BLaER1 treated with 17β-estradiol and CSF1 and Interleukin-3, amounts not matched to agents 10 nM and 100 nM (cell line): ENCODE results near the gene CHRNA9.

ENCODE experiments used
- H3K27ac ChIP-seq, 11 experiments: shearing (Covaris generic); formaldehyde crosslinking; 2 replicates each; pipeline ENCODE4 v1.8.1; 2022
- H3K27me3 ChIP-seq, 11 experiments: shearing (Covaris generic); formaldehyde crosslinking; 2 replicates each; pipeline ENCODE4 v1.8.1; 2022
- H3K36me3 ChIP-seq, 11 experiments: shearing (Covaris generic); formaldehyde crosslinking; 2 replicates each; pipeline ENCODE4 v1.8.1; 2022
- H3K4me1 ChIP-seq, 10 experiments: shearing (Covaris generic); formaldehyde crosslinking; 2 replicates each; pipeline ENCODE4 v1.8.1; 2022
- H3K4me2 ChIP-seq, 11 experiments: shearing (Covaris generic); formaldehyde crosslinking; 2 replicates each; pipeline ENCODE4 v1.8.1; 2022
- H3K4me3 ChIP-seq, 10 experiments: shearing (Covaris generic); formaldehyde crosslinking; 2 replicates each; pipeline ENCODE4 v1.8.1; 2022
- H3K9ac ChIP-seq, 11 experiments: shearing (Covaris generic); formaldehyde crosslinking; 2 replicates each; pipeline ENCODE4 v1.8.1; 2022
- H3K9me3 ChIP-seq, 11 experiments: shearing (Covaris generic); formaldehyde crosslinking; replicated peaks in 1 of 11; 2 replicates each; pipeline ENCODE4 v1.8.1; 2022
- H4K20me1 ChIP-seq, 11 experiments: shearing (Covaris generic); formaldehyde crosslinking; 2 replicates each; pipeline ENCODE4 v1.8.1; 2022
- Cebpa-rat ChIP-seq, 11 experiments: shearing (Covaris generic); IDR thresholded peaks; 2 replicates each; pipeline ENCODE4 v1.8.1; 2022

Gene CHRNA9

GRCh38 chr4:40399578-40399977 lies 64.4 kb downstream of the CHRNA9 start:
- Histone ChIP-seq H3K27me3 (no peaks in the 10 kb centered on the region), H3K4me3 (no peak overlapping the region), H3K27ac (no peak overlapping the region), H3K36me3 (no peaks in the 10 kb centered on the region), H3K9ac (no peak overlapping the region), H3K4me2 (no peak overlapping the region; a peak in 1 of 22 replicates), H3K9me3 (no peaks in the 10 kb centered on the region), H4K20me1 (no peaks in the 10 kb centered on the region), H3K4me1 (peaks cover 26 to 34% (median 31%) of the 10 kb centered on the region in 10 experiments)
- no peak for TF ChIP-seq Cebpa-rat (IDR thresholded peaks at IDR 0.05)

- Histone ChIP-seq H3K27me3 (no peaks in the 10 kb centered on the region), H3K27ac (no peak overlapping the region), H3K9ac (no peak overlapping the region), H3K4me1 (peaks cover 14 to 21% (median 16%) of the 10 kb centered on the region in 10 experiments), H4K20me1 (no peaks in the 10 kb centered on the region), H3K9me3 (peaks cover 3 to 10% (median 7%) of the 10 kb centered on the region in 11 experiments; a peak in 21 of 22 replicates), H3K4me2 (no peak overlapping the region), H3K36me3 (no peaks in the 10 kb centered on the region), H3K4me3 (no peak overlapping the region)
- no peak for TF ChIP-seq Cebpa-rat (IDR thresholded peaks at IDR 0.05)
Observed at GRCh38 chr4:40401096-40401495, 66.0 kb downstream of the CHRNA9 start.

GRCh38 chr4:40401631-40402030 lies 66.5 kb downstream of the CHRNA9 start:
- Histone ChIP-seq H3K27ac (no peak overlapping the region), H4K20me1 (no peaks in the 10 kb centered on the region), H3K36me3 (peaks cover 0 to 5% (median 0%) of the 10 kb centered on the region in 11 experiments; a peak in 2 of 22 replicates), H3K4me1 (peaks cover 9 to 16% (median 11%) of the 10 kb centered on the region in 10 experiments), H3K27me3 (no peaks in the 10 kb centered on the region), H3K9ac (no peak overlapping the region), H3K4me3 (no peak overlapping the region), H3K4me2 (no peak overlapping the region), H3K9me3 (peaks cover 8 to 15% (median 12%) of the 10 kb centered on the region in 11 experiments)
- no peak for TF ChIP-seq Cebpa-rat (IDR thresholded peaks at IDR 0.05)

- Histone ChIP-seq H3K27me3 (no peaks in the 10 kb centered on the region), H3K4me3 (no peak overlapping the region), H3K4me1 (peaks cover 0 to 10% (median 2%) of the 10 kb centered on the region in 10 experiments; a peak in 11 of 20 replicates), H3K4me2 (no peak overlapping the region), H3K36me3 (peaks cover 0 to 10% (median 0%) of the 10 kb centered on the region in 11 experiments; a peak in 2 of 22 replicates), H3K9ac (no peak overlapping the region), H3K27ac (no peak overlapping the region), H3K9me3 (peaks cover 18 to 24% (median 22%) of the 10 kb centered on the region in 11 experiments), H4K20me1 (no peaks in the 10 kb centered on the region)
- no peak for TF ChIP-seq Cebpa-rat (IDR thresholded peaks at IDR 0.05)
Observed at GRCh38 chr4:40402556-40402955, 67.4 kb downstream of the CHRNA9 start.

GRCh38 chr4:40403081-40403480 lies 67.9 kb downstream of the CHRNA9 start:
- Histone ChIP-seq H3K4me3 (no peak overlapping the region), H3K27me3 (no peaks in the 10 kb centered on the region), H3K27ac (no peak overlapping the region), H3K4me2 (no peak overlapping the region), H3K4me1 (peaks cover 0 to 4% (median 0%) of the 10 kb centered on the region in 10 experiments; a peak in 7 of 20 replicates), H3K9ac (no peak overlapping the region), H4K20me1 (no peaks in the 10 kb centered on the region), H3K36me3 (peaks cover 0 to 10% (median 0%) of the 10 kb centered on the region in 11 experiments; a peak in 2 of 22 replicates), H3K9me3 (peaks cover 23 to 30% (median 27%) of the 10 kb centered on the region in 11 experiments)
- TF ChIP-seq Cebpa-rat (IDR thresholded peaks at IDR 0.05): no peak
